HepG2 (cell line): Measurements from ENCODE around the gene RICTOR. TPM values are rescaled to one million over a fixed set of nuclear protein-coding genes. Genes with fewer than 3 reads are reported as not detected.

Experiments
- ARID2 ChIP-seq: sonication (generic); formaldehyde crosslinking; IDR thresholded peaks from 2 replicates; pipeline ENCODE4 v1.8.1; 2022; ENCODE audit warnings: mild to moderate bottlenecking, missing genetic modification reagents, borderline replicate concordance
- CAMTA2 ChIP-seq: sonication (generic); formaldehyde crosslinking; IDR thresholded peaks from 2 replicates; pipeline ENCODE4 v1.4.0; 2020; ENCODE audit warnings: mild to moderate bottlenecking, missing genetic modification reagents, borderline replicate concordance
- KAT2B ChIP-seq: fragments of 150-350 bp; IDR thresholded peaks from 2 replicates; pipeline ENCODE4 v1.6.1; 2014; ENCODE audit warnings: low read depth, low read length, borderline replicate concordance
- MTF2 ChIP-seq: sonication (generic); formaldehyde crosslinking; IDR thresholded peaks from 2 replicates; pipeline ENCODE4 v1.5.0; 2020; ENCODE audit warnings: missing genetic modification reagents, borderline replicate concordance
- NKX3-1 ChIP-seq: sonication (generic); formaldehyde crosslinking; IDR thresholded peaks from 2 replicates; pipeline ENCODE4 v1.5.0; 2020; ENCODE audit warnings: missing genetic modification reagents
- PHF5A ChIP-seq: IDR thresholded peaks from one replicate; pipeline ENCODE4 v1.6.1; 2018; ENCODE audit warnings: low read depth, missing genetic modification reagents; ENCODE audit not compliant: unreplicated experiment
- POLR2AphosphoS5 ChIP-seq: IDR thresholded peaks from 2 replicates; pipeline ENCODE4 v1.6.1; 2012; ENCODE audit warnings: low read depth, low read length
- PRMT3 ChIP-seq: sonication (generic); formaldehyde crosslinking; IDR thresholded peaks from 2 replicates; pipeline ENCODE4 v1.8.1; 2022; ENCODE audit warnings: low read depth, mild to moderate bottlenecking, moderate library complexity, missing genetic modification reagents, borderline replicate concordance
- RELA ChIP-seq: sonication (generic); formaldehyde crosslinking; IDR thresholded peaks from 2 replicates; pipeline ENCODE4 v1.4.0; 2020; ENCODE audit warnings: missing genetic modification reagents
- RFXAP ChIP-seq: sonication (generic); formaldehyde crosslinking; IDR thresholded peaks from 2 replicates; pipeline ENCODE4 v1.4.0; 2020; ENCODE audit warnings: missing genetic modification reagents, borderline replicate concordance
- SRF ChIP-seq: IDR thresholded peaks from 2 replicates; pipeline ENCODE4 v1.6.1; 2011; ENCODE audit warnings: mild to moderate bottlenecking, low read depth, low read length, moderate library complexity
- SRY ChIP-seq: sonication (generic); formaldehyde crosslinking; IDR thresholded peaks from 2 replicates; pipeline ENCODE4 v1.8.0; 2022; ENCODE audit warnings: mild to moderate bottlenecking, missing genetic modification reagents
- TARDBP ChIP-seq: sonication (generic); formaldehyde crosslinking; IDR thresholded peaks from 2 replicates; pipeline ENCODE4 v1.8.0; 2022; ENCODE audit warnings: mild to moderate bottlenecking, missing genetic modification reagents
- YEATS2 ChIP-seq: sonication (generic); formaldehyde crosslinking; IDR thresholded peaks from 2 replicates; pipeline ENCODE4 v1.4.0; 2020; ENCODE audit warnings: missing genetic modification reagents, borderline replicate concordance
- ZBTB42 ChIP-seq: sonication (generic); formaldehyde crosslinking; IDR thresholded peaks from 2 replicates; pipeline ENCODE4 v1.5.0; 2020; ENCODE audit warnings: mild to moderate bottlenecking, missing genetic modification reagents
- ZNF230 ChIP-seq: sonication (generic); formaldehyde crosslinking; IDR thresholded peaks from 2 replicates; pipeline ENCODE4 v1.4.0; 2020; ENCODE audit warnings: mild to moderate bottlenecking, missing genetic modification reagents
- ZNF331 ChIP-seq: sonication (generic); formaldehyde crosslinking; IDR thresholded peaks from 2 replicates; pipeline ENCODE4 v1.4.0; 2020; ENCODE audit warnings: missing genetic modification reagents
- ZNF660 ChIP-seq: sonication (generic); formaldehyde crosslinking; IDR thresholded peaks from 2 replicates; pipeline ENCODE4 v1.5.1; 2020; ENCODE audit warnings: mild to moderate bottlenecking, low read depth, missing genetic modification reagents, borderline replicate concordance
- polyA plus RNA-seq, 8 experiments: library from polyadenylated mRNA; depleted of rRNA in 3 of 8; stranded (reverse) in 7 of 8; unstranded in 1 of 8; fragments of >200 nt; fragmentation: Illumina TruSeq in 4 of 8; extraction: Trizol in 4 of 8; gene quantifications; 2 replicates each; pipeline versions ENCODE4 v1.2.1 to v1.2.3, GENCODE V29; 2011 to 2016; ENCODE audit warnings: low read depth in 4 of 8, missing spikeins in 1 of 8, mixed read lengths in 1 of 8; ENCODE audit not compliant: insufficient read depth in 1 of 8
- total RNA-seq, 5 experiments: library from RNA; depleted of rRNA; stranded (reverse); fragments of >200 nt; fragmentation: Illumina TruSeq; extraction: Trizol; gene quantifications; 2 replicates each; pipeline ENCODE4 v1.2.3, GENCODE V29; 2016; ENCODE audit warnings: low read depth in 1 of 5
- TF ChIP-seq, protein P1 (sequence below): sonication (generic); formaldehyde crosslinking; IDR thresholded peaks from 2 replicates; pipeline ENCODE4 v1.5.0; 2020; ENCODE audit warnings: mild to moderate bottlenecking, missing genetic modification reagents
- TF ChIP-seq, protein P2 (sequence below): fragments of 450-650 bp; IDR thresholded peaks from 2 replicates; pipeline ENCODE4 v1.6.1; 2016
- TF ChIP-seq, protein P3 (sequence below): IDR thresholded peaks from 2 replicates; pipeline ENCODE4 v1.6.1; 2016; ENCODE audit warnings: missing compliant biosample characterization, missing genetic modification reagents, borderline replicate concordance
- TF ChIP-seq, protein P4 (sequence below): sonication (generic); formaldehyde crosslinking; IDR thresholded peaks from 2 replicates; pipeline ENCODE4 v1.5.0; 2020; ENCODE audit warnings: missing genetic modification reagents, mild to moderate bottlenecking, borderline replicate concordance
- TF ChIP-seq, protein P5 (sequence below): sonication (generic); formaldehyde crosslinking; IDR thresholded peaks from 2 replicates; pipeline ENCODE4 v1.4.0; 2020; ENCODE audit warnings: missing genetic modification reagents
- TF ChIP-seq, protein P6 (sequence below): sonication (generic); formaldehyde crosslinking; conservative IDR thresholded peaks from 2 replicates; pipeline ENCODE4 v1.4.0; 2020; ENCODE audit warnings: missing genetic modification reagents

RICTOR gene
- total and polyA plus RNA-seq, 2 of the 13 experiments (the other 11 are each of a cell fraction or from before 2014, with no cell fraction given): 10.7 to 15.4 TPM

DNA sequence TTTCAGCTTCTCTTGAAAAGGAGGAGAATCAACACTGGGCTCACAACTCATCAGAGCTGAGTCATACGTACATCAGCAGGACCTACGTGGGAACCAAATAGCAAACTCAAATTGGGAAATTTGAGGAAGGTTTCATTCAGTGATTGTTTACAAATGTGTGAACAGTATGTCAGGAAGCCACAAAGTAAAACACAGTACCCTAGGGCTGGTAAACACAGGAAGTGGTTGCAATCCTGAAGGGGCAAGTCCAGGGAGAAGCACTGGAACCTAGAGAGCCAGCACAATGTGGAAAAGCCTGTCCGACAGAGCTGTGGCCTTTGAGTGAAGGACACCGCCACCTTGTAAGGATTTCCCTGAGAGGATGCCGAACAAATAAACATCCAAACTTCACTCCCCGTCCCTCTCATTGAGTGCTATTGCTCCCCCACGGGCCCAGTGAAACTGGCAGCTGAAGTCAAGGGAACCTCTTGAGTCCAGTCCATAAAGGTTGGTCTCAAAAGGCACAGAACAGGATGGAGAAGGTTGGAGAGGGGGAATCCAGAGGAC, 26.7 kb upstream of the RICTOR start (continued):
- TF ChIP-seq, protein P1, sequence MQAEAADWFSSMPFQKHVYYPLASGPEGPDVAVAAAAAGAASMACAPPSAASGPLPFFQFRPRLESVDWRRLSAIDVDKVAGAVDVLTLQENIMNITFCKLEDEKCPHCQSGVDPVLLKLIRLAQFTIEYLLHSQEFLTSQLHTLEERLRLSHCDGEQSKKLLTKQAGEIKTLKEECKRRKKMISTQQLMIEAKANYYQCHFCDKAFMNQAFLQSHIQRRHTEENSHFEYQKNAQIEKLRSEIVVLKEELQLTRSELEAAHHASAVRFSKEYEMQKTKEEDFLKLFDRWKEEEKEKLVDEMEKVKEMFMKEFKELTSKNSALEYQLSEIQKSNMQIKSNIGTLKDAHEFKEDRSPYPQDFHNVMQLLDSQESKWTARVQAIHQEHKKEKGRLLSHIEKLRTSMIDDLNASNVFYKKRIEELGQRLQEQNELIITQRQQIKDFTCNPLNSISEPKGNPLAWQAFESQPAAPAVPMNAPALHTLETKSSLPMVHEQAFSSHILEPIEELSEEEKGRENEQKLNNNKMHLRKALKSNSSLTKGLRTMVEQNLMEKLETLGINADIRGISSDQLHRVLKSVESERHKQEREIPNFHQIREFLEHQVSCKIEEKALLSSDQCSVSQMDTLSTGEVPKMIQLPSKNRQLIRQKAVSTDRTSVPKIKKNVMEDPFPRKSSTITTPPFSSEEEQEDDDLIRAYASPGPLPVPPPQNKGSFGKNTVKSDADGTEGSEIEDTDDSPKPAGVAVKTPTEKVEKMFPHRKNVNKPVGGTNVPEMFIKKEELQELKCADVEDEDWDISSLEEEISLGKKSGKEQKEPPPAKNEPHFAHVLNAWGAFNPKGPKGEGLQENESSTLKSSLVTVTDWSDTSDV (CRISPR knock-in tag): no peak
- TF ChIP-seq RFXAP (CRISPR knock-in tag) (no peak), ZBTB42 (CRISPR knock-in tag) (no peak), KAT2B (no peak), SRF (no peak), TARDBP (no peak; the same call in 1 of the 2 replicates), POLR2AphosphoS5 (no peak), ZNF331 (CRISPR knock-in tag) (no peak; the same call in 1 of the 2 replicates), SRY (CRISPR knock-in tag) (no peak), RELA (CRISPR knock-in tag) (no peak), ARID2 (no peak), ZNF230 (CRISPR knock-in tag) (no peak), PHF5A (CRISPR knock-in tag) (no peak), ZNF660 (no peak), PRMT3 (CRISPR knock-in tag) (no peak), CAMTA2 (CRISPR knock-in tag) (no peak), YEATS2 (no peak), NKX3-1 (no peak), MTF2 (CRISPR knock-in tag) (no peak)
- TF ChIP-seq, protein P2, sequence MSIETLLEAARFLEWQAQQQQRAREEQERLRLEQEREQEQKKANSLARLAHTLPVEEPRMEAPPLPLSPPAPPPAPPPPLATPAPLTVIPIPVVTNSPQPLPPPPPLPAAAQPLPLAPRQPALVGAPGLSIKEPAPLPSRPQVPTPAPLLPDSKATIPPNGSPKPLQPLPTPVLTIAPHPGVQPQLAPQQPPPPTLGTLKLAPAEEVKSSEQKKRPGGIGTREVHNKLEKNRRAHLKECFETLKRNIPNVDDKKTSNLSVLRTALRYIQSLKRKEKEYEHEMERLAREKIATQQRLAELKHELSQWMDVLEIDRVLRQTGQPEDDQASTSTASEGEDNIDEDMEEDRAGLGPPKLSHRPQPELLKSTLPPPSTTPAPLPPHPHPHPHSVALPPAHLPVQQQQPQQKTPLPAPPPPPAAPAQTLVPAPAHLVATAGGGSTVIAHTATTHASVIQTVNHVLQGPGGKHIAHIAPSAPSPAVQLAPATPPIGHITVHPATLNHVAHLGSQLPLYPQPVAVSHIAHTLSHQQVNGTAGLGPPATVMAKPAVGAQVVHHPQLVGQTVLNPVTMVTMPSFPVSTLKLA: no peak
- TF ChIP-seq, protein P3, sequence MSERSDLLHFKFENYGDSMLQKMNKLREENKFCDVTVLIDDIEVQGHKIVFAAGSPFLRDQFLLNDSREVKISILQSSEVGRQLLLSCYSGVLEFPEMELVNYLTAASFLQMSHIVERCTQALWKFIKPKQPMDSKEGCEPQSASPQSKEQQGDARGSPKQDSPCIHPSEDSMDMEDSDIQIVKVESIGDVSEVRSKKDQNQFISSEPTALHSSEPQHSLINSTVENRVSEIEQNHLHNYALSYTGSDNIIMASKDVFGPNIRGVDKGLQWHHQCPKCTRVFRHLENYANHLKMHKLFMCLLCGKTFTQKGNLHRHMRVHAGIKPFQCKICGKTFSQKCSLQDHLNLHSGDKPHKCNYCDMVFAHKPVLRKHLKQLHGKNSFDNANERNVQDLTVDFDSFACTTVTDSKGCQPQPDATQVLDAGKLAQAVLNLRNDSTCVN (CRISPR knock-in tag): no peak
- TF ChIP-seq, protein P4, sequence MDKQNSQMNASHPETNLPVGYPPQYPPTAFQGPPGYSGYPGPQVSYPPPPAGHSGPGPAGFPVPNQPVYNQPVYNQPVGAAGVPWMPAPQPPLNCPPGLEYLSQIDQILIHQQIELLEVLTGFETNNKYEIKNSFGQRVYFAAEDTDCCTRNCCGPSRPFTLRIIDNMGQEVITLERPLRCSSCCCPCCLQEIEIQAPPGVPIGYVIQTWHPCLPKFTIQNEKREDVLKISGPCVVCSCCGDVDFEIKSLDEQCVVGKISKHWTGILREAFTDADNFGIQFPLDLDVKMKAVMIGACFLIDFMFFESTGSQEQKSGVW (CRISPR knock-in tag): no peak
- TF ChIP-seq, protein P5, sequence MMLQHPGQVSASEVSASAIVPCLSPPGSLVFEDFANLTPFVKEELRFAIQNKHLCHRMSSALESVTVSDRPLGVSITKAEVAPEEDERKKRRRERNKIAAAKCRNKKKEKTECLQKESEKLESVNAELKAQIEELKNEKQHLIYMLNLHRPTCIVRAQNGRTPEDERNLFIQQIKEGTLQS (CRISPR knock-in tag): no peak
- TF ChIP-seq, protein P6, sequence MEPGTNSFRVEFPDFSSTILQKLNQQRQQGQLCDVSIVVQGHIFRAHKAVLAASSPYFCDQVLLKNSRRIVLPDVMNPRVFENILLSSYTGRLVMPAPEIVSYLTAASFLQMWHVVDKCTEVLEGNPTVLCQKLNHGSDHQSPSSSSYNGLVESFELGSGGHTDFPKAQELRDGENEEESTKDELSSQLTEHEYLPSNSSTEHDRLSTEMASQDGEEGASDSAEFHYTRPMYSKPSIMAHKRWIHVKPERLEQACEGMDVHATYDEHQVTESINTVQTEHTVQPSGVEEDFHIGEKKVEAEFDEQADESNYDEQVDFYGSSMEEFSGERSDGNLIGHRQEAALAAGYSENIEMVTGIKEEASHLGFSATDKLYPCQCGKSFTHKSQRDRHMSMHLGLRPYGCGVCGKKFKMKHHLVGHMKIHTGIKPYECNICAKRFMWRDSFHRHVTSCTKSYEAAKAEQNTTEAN (CRISPR knock-in tag): no peak
